GM18870 (cell line): Measurements from ENCODE around the gene TC2N.
"Not testable (repeated sequence)": the region's sequence is repeated elsewhere in the genome, so short reads cannot be mapped to it uniquely, and the experiment has no call there.

Experiments used
- ATAC-seq: cut with Tn5 transposase; IDR thresholded peaks from one replicate; pipeline ENCODE4 v1.9.1; 2021; ENCODE audit warnings: moderate library complexity; ENCODE audit not compliant: unreplicated experiment

TC2N gene

GRCh38 chr14:91867316-91867988 is at the start of gene TC2N:
TC2N (minus strand) TSS chr14:91867536; CDS start chr14:91813769, 53,767 bp downstream.
- no peak for ATAC-seq

- no peak for ATAC-seq
These were observed 44.7 kb upstream of the TC2N start for GRCh38 chr14:91912035-91912434.

- ATAC-seq, result no peak
These were observed 44.2 kb upstream of the TC2N start for GRCh38 chr14:91911474-91912032.

GRCh38 chr14:91910196-91910595 is 42.9 kb upstream of the TC2N start:
- ATAC-seq, result no peak

- ATAC-seq, result no peak
These were observed 39.0 kb upstream of the TC2N start for GRCh38 chr14:91906374-91906773.

GRCh38 chr14:91904956-91905645 is 37.8 kb upstream of the TC2N start:
- no peak for ATAC-seq

- ATAC-seq, result no peak
These were observed 37.1 kb upstream of the TC2N start for GRCh38 chr14:91904483-91904882.

- no peak for ATAC-seq
These were observed 35.7 kb upstream of the TC2N start for GRCh38 chr14:91903070-91903469.

GRCh38 chr14:91902336-91902735 is 35.0 kb upstream of the TC2N start:
- ATAC-seq, result no peak

GRCh38 chr14:91901449-91902226 is 34.3 kb upstream of the TC2N start:
- no peak for ATAC-seq

- ATAC-seq, result no peak
These were observed 32.5 kb upstream of the TC2N start for GRCh38 chr14:91899806-91900205.

GRCh38 chr14:91899213-91899612 is 31.9 kb upstream of the TC2N start:
- no peak for ATAC-seq

GRCh38 chr14:91898372-91898771 is 31.0 kb upstream of the TC2N start:
- ATAC-seq, result no peak

- not testable (repeated sequence) for ATAC-seq
These were observed 30.4 kb upstream of the TC2N start for GRCh38 chr14:91897716-91898115.

GRCh38 chr14:91897106-91897701 is 29.9 kb upstream of the TC2N start:
- ATAC-seq, result no peak

GRCh38 chr14:91896419-91896818 is 29.1 kb upstream of the TC2N start:
- ATAC-seq, result no peak

GRCh38 chr14:91893669-91894068 is 26.3 kb upstream of the TC2N start:
- ATAC-seq, result no peak

GRCh38 chr14:91893007-91893406 is 25.7 kb upstream of the TC2N start:
- ATAC-seq, result no peak

GRCh38 chr14:91891721-91892220 is 24.4 kb upstream of the TC2N start:
- no peak for ATAC-seq

- no peak for ATAC-seq
These were observed 23.8 kb upstream of the TC2N start for GRCh38 chr14:91891101-91891500.

- no peak for ATAC-seq
These were observed 23.0 kb upstream of the TC2N start for GRCh38 chr14:91890291-91890749.
